Activated CD4-positive, CD25-positive, alpha-beta regulatory T cell treated with anti-CD3 and anti-CD28 coated beads, Interleukin-2, amount 50 U/mL, for 16 hours (primary cell): Measurements from ENCODE around the gene SENP1.
"Not testable (repeated sequence)": the region's sequence is repeated elsewhere in the genome, so short reads cannot be mapped to it uniquely, and the experiment has no call there.

ENCODE experiments used
- DNase-seq: peaks from one replicate; pipeline ENCODE4 v3.0.0-alpha.2; 2020; ENCODE audit warnings: low read depth, low spot score

The SENP1 gene

GRCh38 chr12:48111312-48111693 lies 5.4 kb upstream of the SENP1 start:
- DNase-seq = not testable (repeated sequence)

DNA sequence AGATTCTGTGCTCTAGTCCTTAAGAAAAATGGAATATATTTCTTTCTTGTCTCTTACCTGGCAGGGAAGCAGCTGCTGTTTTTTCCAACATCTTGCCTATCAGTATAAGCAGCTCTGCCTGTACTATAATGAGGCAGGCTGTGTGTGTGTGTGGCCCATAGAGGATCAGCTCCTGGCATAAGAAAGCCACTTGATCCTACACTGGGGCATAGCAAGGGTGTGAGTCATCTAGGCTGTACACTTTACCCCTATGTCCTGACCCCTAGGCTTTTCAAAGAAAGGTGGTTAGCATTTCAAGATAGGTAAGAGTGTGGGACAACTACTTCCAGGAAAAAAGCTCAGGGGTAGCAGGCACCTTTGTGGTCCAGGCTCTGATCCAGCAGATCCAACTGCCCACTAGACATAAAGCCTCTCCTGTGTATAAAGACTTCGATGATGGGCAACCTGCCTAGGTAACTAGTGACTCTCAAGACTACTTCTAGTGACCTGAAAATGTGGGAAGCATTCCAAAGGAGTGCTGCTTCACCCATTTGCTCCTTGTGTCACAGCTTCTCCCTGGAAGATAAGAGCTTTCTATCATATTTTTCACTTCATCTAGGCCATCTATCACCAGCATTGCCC lies 4.9 kb upstream of the SENP1 start:
- no peak for DNase-seq

DNA sequence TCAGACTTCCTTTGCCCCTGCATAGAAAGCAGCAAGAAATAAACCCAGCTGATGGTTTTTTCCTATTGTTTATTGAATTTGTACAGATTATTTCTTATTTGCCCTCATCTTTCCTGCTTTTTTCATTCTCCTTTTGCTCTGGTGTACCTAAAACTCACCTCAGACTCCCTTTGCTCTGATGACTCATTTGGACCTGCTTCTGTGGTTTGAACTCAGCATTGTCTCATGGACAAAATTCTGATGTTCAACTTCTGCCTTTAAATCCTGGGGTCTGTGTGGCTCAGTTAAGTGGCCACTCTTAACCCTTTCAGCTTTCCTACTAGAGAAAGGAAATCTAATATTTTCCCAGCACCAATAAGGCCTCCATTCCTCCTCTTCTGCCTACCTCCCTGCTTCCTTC lies 3.5 kb upstream of the SENP1 start:
- no peak for DNase-seq

- no peak for DNase-seq
These were observed 1.1 kb upstream of the SENP1 start for GRCh38 chr12:48106681-48107613.

GRCh38 chr12:48105321-48105866 lies 485 bp downstream of the SENP1 start:
- peak; percentile 26 for DNase-seq

GRCh38 chr12:48104531-48104930 lies 1.3 kb downstream of the SENP1 start:
- DNase-seq = no peak

- no peak for DNase-seq
These were observed 13.3 kb downstream of the SENP1 start for GRCh38 chr12:48092611-48093010.

GRCh38 chr12:48086327-48086726 lies 19.6 kb downstream of the SENP1 start:
- no peak for DNase-seq

GRCh38 chr12:48084841-48085460 lies 20.9 kb downstream of the SENP1 start:
- DNase-seq = no peak

DNA sequence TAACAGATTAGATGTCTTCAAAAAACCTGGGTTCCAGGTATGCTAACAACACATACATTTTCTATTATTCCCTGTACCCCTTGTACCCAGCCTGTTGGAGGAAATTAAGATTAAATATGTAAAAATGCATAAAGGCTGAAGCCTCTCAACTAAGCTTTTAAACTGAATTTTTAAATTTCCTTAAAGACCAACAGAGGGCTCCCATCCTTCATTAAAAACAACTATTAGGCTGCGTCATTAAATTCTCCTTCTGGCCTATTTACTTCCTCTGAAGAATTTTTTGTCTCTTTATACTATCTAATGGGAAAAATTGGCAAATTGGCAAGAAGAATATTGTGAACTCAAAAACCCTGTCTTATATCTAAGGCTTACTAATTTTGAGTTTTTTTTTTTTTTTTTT lies 21.8 kb downstream of the SENP1 start:
- no peak for DNase-seq

- DNase-seq = no peak
These were observed 25.1 kb downstream of the SENP1 start for GRCh38 chr12:48080821-48081220.

GRCh38 chr12:48080285-48080684 lies 25.6 kb downstream of the SENP1 start:
- DNase-seq = no peak

GRCh38 chr12:48078901-48079300 lies 27.0 kb downstream of the SENP1 start:
- no peak for DNase-seq

GRCh38 chr12:48077111-48077510 lies 28.8 kb downstream of the SENP1 start:
- no peak for DNase-seq

- no peak for DNase-seq
These were observed 30.0 kb downstream of the SENP1 start for GRCh38 chr12:48075832-48076231.

GRCh38 chr12:48074266-48074665 lies 31.6 kb downstream of the SENP1 start:
- DNase-seq = no peak

DNA sequence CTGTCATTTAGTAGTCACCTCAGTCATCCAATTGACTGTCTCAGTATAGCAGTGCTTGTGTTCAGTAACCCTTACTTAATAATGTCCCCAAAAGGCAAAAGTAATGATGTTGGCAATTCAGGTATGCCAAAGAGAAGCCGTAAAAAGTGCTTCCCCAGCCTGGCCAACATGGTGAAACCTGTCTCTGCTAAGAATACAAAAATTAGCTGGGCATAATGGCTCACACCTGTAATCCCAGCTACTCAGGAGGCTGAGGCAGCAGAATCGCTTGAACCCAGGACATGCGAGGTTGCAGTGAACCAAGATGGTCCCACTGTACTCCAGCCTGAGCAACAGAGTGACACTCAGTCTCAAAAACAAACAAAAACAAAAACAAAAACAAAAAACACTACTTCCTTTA lies 33.6 kb downstream of the SENP1 start:
- DNase-seq = no peak

GRCh38 chr12:48071808-48072207 lies 34.1 kb downstream of the SENP1 start:
- DNase-seq = no peak

- DNase-seq = no peak
These were observed 35.1 kb downstream of the SENP1 start for GRCh38 chr12:48070731-48071130.

- DNase-seq = no peak
These were observed 35.8 kb downstream of the SENP1 start for GRCh38 chr12:48070033-48070432.

- no peak for DNase-seq
These were observed 36.6 kb downstream of the SENP1 start for GRCh38 chr12:48069241-48069640.

DNA sequence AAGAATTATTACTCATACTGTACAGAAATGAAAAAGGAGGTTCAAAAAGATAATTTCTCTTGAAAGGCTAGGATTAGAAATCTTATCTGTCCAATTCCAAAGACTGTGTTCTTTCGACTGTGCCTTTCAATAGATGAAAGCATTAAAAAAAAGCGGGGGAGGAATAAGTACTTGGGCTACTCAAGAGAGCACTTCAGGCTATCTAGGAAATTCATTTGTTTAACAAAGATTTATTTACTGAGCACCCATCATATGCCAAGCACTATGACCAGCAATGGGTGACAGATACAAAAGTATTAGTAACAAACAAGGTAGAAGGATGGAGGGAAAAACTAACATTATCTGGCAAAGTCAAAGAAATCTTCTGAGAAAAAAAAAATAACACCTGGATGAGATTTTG lies 37.4 kb downstream of the SENP1 start:
- DNase-seq = no peak
